Limb (tissue), 2 donors: ENCODE results near the gene CTNNB1.
A peak's percentile ranks its signal among the peaks of the same experiment; 100 is the strongest.

Source experiments
- DNase-seq, 2 donors: peaks; one replicate each; pipeline ENCODE4 v3.0.0-alpha.2; 2016; ENCODE audit errors: extremely low spot score in 2 of 2

CTNNB1 gene

GRCh38 chr3:41198950-41199865 is at the start of gene CTNNB1:
TSS of gene CTNNB1 (plus strand) at chr3:41199505. CDS start at chr3:41224069, 24,564 bp downstream.
- DNase-seq = peak; percentile 87 to 96

GRCh38 chr3:41155834-41156233 is 43.5 kb upstream of the CTNNB1 start:
- no peak for DNase-seq

- no peak for DNase-seq
Observed at GRCh38 chr3:41158947-41159346, 40.4 kb upstream of the CTNNB1 start.

GRCh38 chr3:41159588-41160189 is 39.6 kb upstream of the CTNNB1 start:
- no peak for DNase-seq

DNA sequence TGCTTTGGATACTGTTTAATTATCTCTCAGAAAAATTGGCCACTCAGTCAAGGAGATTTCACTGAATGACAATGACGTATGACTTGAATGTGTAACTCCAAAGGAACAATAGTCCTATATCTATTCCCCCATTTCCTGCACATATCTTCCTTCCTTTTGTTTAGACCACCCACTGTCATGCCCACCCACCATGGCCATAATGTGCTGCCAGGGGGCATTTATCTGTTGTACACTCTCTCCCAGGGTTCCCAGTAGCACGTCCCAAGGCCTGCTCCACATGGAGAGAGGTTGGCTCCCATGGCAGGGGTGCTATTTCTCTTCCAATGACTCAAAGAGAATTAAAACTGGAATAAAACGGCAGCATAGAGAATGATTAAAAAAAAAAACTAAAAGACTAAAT is 36.8 kb upstream of the CTNNB1 start:
- no peak for DNase-seq

GRCh38 chr3:41163006-41163405 is 36.3 kb upstream of the CTNNB1 start:
- DNase-seq = no peak

- no peak for DNase-seq
Observed at GRCh38 chr3:41163421-41163820, 35.9 kb upstream of the CTNNB1 start.

GRCh38 chr3:41164777-41165176 is 34.5 kb upstream of the CTNNB1 start:
- no peak for DNase-seq

DNA sequence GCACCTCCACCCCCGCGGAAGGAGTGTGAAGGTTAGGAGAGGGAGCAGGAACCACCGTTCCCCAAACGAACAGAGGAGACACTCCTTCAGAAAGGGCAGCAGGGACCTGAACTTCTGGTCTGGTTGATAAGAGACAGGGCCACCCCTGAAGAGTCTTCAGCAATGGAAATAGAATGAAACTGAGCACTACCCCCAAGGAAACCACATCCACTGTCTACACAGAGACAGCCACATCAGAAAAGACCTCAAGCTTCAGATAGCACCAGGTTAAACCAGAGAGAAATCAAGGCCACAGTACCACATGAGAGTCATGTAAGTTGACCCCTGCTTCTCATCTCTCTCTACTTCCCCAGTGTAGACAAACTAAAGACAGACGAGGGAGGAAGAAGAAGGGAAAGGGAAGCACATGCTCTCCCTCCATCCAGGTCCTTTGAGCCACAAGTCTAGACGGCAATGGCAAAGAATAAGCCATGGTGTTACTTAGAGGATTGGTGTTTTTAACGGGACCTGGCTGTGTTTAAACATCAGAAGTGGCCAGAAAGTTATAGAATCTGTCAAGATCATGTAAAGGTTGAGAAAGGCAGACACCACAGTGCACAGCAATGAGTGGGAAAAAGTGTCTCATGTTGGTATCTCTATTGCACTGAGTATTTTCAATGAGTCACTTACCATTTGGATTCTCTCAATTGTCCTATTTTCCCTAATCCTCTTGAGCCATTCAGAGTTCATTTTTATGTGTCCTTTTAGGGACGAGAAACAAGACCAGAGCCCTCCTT is 31.4 kb upstream of the CTNNB1 start:
- no peak for DNase-seq

DNA sequence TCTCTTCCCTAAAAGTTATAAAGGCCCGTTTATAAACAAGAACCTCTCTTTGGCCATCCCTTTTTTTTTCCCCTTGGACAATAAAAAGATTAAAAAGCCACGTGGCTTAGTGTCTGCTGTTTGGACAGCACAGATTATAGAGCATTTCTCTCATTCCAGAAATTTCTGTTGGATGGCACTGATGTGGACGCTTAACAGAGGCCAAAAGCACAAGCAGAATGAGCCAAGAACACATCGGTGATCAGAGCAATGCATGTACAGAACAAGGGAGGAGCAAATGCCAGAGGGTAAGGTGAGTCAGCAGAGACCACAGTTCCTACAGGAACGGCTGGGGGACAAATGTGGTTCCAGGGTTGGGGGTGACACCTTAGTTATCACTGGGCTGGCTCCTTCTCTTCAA is 30.3 kb upstream of the CTNNB1 start:
- DNase-seq = no peak

GRCh38 chr3:41173926-41174885 is 25.1 kb upstream of the CTNNB1 start:
- peak; percentile 20 to 43 for DNase-seq

DNA sequence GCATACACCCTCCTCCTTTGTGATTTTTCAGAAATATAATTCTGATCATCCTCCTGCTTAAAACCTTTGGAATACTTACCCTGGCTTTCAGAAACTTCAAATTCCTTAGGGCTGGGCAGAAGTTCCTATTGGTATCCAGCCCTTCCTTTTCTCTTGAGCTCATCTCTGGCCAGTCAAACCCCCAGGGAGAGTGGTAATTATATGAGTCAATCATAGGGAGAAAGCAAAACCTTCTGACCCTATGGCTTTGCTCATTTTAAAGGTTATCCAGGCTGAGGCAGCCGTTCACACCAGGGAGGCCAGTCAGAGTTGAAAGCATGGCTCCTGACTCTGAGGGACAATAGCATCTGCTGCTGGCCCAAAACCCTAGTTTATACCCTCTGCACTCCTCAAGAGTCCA is 23.9 kb upstream of the CTNNB1 start:
- DNase-seq = no peak

DNA sequence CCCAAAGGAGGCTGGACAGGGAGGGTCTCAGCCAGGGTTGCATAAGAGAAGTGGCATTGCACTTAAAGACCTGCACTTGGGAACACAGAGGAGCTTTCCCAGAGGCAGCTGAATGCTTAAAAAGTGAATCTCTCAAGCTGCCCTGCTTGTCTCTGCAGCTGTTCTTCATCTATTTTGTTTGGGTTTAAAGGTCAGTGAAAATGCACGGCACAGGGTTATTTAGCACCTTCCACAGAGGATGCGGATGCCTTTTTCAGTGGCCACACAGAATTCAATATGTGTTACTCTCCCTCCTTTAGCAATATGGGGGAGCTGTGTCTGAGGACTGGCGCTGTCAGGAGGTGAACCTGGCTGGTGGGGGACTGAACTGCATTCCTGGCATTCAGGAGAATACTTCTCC is 22.7 kb upstream of the CTNNB1 start:
- DNase-seq = no peak

- DNase-seq = no peak
Observed at GRCh38 chr3:41178576-41178975, 20.7 kb upstream of the CTNNB1 start.

DNA sequence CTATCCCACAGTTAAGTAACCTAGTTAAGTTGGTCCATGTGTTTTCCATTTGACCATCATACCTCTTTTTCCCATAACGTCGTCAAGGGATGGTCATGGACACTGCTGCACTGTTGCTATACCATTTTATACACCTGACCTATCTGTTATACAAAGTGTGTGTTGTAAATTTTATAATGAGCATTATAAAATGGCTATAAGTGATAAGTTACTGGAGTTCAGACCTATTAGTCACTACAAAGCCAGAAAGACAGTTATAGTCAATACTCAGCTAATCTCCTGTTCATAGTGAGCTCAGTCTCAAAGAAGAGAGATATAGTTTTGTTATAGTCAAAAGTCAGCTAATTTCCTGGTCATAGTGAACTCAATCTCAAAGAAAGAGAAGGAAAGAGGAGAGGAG is 18.9 kb upstream of the CTNNB1 start:
- DNase-seq = no peak

- no peak for DNase-seq
Observed at GRCh38 chr3:41182504-41183059, 16.7 kb upstream of the CTNNB1 start.

GRCh38 chr3:41184394-41184793 is 14.9 kb upstream of the CTNNB1 start:
- no peak for DNase-seq

DNA sequence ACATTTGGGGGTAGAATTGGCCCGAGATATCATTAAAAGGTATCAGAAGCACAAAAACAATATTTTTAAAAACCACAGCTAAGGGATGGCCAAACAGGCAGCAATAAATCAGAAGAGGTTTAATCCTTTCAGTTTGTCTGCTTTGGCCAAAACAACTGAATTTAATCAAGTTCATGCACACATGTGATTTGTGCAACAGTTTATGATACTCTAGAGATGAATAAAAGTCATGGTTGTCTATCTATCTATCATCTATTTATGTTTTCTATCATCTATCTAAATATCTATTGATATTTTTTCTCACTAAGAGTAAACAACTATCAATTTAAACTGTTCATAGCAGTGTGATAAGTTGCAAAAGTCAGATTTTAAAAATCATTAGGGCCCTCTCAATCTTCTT is 13.0 kb upstream of the CTNNB1 start:
- no peak for DNase-seq

DNA sequence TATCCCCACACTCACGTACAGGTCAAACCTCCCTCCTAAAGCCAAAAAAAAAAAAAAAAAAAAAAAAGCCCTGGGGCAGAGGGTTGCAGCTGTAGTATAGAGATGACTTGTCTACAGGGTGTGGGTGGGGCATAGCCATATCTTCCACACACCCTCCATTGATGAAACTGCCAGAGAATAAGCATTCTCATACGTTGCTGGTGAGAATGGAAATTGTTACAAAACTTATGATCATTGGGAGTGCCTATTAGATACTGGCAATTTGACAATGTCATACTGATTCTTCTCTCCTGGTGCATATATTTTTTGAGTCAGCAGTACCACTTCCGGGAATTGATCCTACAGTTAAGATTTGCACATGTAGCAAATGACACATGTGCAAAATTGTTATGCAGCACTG is 11.0 kb upstream of the CTNNB1 start:
- DNase-seq = no peak

GRCh38 chr3:41190509-41191284 is 8.6 kb upstream of the CTNNB1 start:
- DNase-seq = no peak
